Thoracic aorta (tissue), 2 donors: ENCODE data around the gene DCUN1D3. TPM values are rescaled to one million over a fixed set of nuclear protein-coding genes. Genes with fewer than 3 reads are reported as not detected.
"Not testable (repeated sequence)": the region's sequence is repeated elsewhere in the genome, so short reads cannot be mapped to it uniquely, and the experiment has no call there.

Experiments used
- ATAC-seq: fragments of 150-250 bp; one replicate; pipeline ENCODE4 v1.8.0; 2017; ENCODE audit warnings: low read depth; ENCODE audit not compliant: insufficient number of reproducible peaks, low FRiP score
- DNase-seq: peaks from one replicate; pipeline ENCODE4 v3.0.0-alpha.2; 2020; ENCODE audit warnings: low spot score
- H3K27ac ChIP-seq, 2 donors: fragments of 200-600 bp; sonication (generic); 1 replicate in 1 of 2; 2 replicates in 1 of 2; pipeline ENCODE4 v1.5.1; 2016; ENCODE audit warnings: mild to moderate bottlenecking in 2 of 2, moderate library complexity in 2 of 2
- H3K27me3 ChIP-seq: fragments of 200-600 bp; sonication (generic); replicated peaks from 2 replicates; pipeline ENCODE4 v1.6.0; 2016; ENCODE audit warnings: mild to moderate bottlenecking; ENCODE audit not compliant: insufficient read depth
- H3K36me3 ChIP-seq: fragments of 200-600 bp; sonication (generic); one replicate; pipeline ENCODE4 v1.5.1; 2016
- H3K4me1 ChIP-seq, 2 donors: fragments of 200-600 bp; sonication (generic); 1 replicate in 1 of 2; 2 replicates in 1 of 2; pipeline versions ENCODE4 v1.5.1 to v1.6.0; 2016; ENCODE audit warnings: low read depth in 2 of 2, mild to moderate bottlenecking in 1 of 2; ENCODE audit not compliant: control insufficient read depth in 1 of 2
- H3K4me3 ChIP-seq: fragments of 200-600 bp; sonication (generic); 2 replicates; pipeline ENCODE4 v1.5.1; 2016; ENCODE audit warnings: mild to moderate bottlenecking
- H3K9me3 ChIP-seq: fragments of 200-600 bp; sonication (generic); 2 replicates; pipeline ENCODE4 v1.5.1; 2016
- CTCF ChIP-seq: fragments of 200-600 bp; sonication (generic); IDR thresholded peaks from one replicate; pipeline ENCODE4 v1.5.1; 2019; ENCODE audit warnings: antibody characterized with exemption
- total RNA-seq, 2 donors: library from RNA; depleted of rRNA; stranded (reverse); fragments of >200 nt; gene quantifications; one replicate each; pipeline versions ENCODE4 v1.1.0 to v1.2.3, GENCODE V29; 2016

The DCUN1D3 gene
- total RNA-seq, 2 donors from 2014 or later: 25.3 to 28.0 TPM

- H3K27me3 ChIP-seq: no peaks in the 10 kb centered on the region
- no peak for TF ChIP-seq CTCF
- no peaks in the 10 kb centered on the region for H3K9me3 ChIP-seq
- H3K27ac ChIP-seq: no peak overlapping the region
- H3K36me3 ChIP-seq: no peaks in the 10 kb centered on the region
- H3K4me3 ChIP-seq: no peak overlapping the region
- no peaks in the 10 kb centered on the region for H3K4me1 ChIP-seq
- DNase-seq: no peak
- ATAC-seq: no peak
Measured at GRCh38 chr16:20938426-20938825, 38.3 kb upstream of the DCUN1D3 start.

GRCh38 chr16:20937736-20938135 is 37.6 kb upstream of the DCUN1D3 start:
- ATAC-seq (no peak), DNase-seq (no peak)
- Histone ChIP-seq H3K9me3 (no peaks in the 10 kb centered on the region), H3K4me1 (no peaks in the 10 kb centered on the region), H3K27ac (no peak overlapping the region), H3K27me3 (no peaks in the 10 kb centered on the region), H3K36me3 (no peaks in the 10 kb centered on the region), H3K4me3 (no peak overlapping the region)
- no peak for TF ChIP-seq CTCF

GRCh38 chr16:20933589-20933988 is 33.4 kb upstream of the DCUN1D3 start:
- H3K4me1 ChIP-seq: peaks cover 4 to 26% of the 10 kb centered on the region in 2 donors
- no peaks in the 10 kb centered on the region for H3K27me3 ChIP-seq
- ATAC-seq: no peak
- H3K4me3 ChIP-seq: no peak overlapping the region
- no peak for DNase-seq
- no peaks in the 10 kb centered on the region for H3K36me3 ChIP-seq
- H3K27ac ChIP-seq: no peak overlapping the region
- H3K9me3 ChIP-seq: no peaks in the 10 kb centered on the region
- no peak for TF ChIP-seq CTCF

- no peak for TF ChIP-seq CTCF
- no peaks in the 10 kb centered on the region for H3K36me3 ChIP-seq
- DNase-seq: no peak
- H3K4me3 ChIP-seq: no peak overlapping the region
- no peak for ATAC-seq
- H3K9me3 ChIP-seq: no peaks in the 10 kb centered on the region
- no peaks in the 10 kb centered on the region for H3K27me3 ChIP-seq
- peaks cover 4 to 26% of the 10 kb centered on the region in 2 donors for H3K4me1 ChIP-seq
- H3K27ac ChIP-seq: peak overlapping the region; percentile 32 to 72
Measured at GRCh38 chr16:20931066-20931600, 31.0 kb upstream of the DCUN1D3 start.

- ATAC-seq: peak; percentile 55
- no peak overlapping the region for H3K4me3 ChIP-seq
- no peak for TF ChIP-seq CTCF
- peaks cover 4 to 26% of the 10 kb centered on the region in 2 donors for H3K4me1 ChIP-seq
- peak overlapping the region; percentile 32 to 72 for H3K27ac ChIP-seq
- no peaks in the 10 kb centered on the region for H3K27me3 ChIP-seq
- H3K36me3 ChIP-seq: no peaks in the 10 kb centered on the region
- no peaks in the 10 kb centered on the region for H3K9me3 ChIP-seq
- no peak for DNase-seq
Measured at GRCh38 chr16:20930365-20930690, 30.2 kb upstream of the DCUN1D3 start.

- not testable (repeated sequence) for H3K4me3 ChIP-seq, H3K27me3 ChIP-seq, H3K36me3 ChIP-seq, H3K9me3 ChIP-seq, DNase-seq
- ATAC-seq: peak; percentile 69
- Histone ChIP-seq H3K4me1 (peaks cover 4 to 26% of the 10 kb centered on the region in 2 donors), H3K27ac (peak overlapping the region; percentile 32 to 72)
Measured at GRCh38 chr16:20929676-20930364, 29.7 kb upstream of the DCUN1D3 start.
